ENCODE results near the gene PTPN9.
"Not testable (repeated sequence)": the region's sequence is repeated elsewhere in the genome, so short reads cannot be mapped to it uniquely, and the experiment has no call there.

Gene PTPN9

DNA sequence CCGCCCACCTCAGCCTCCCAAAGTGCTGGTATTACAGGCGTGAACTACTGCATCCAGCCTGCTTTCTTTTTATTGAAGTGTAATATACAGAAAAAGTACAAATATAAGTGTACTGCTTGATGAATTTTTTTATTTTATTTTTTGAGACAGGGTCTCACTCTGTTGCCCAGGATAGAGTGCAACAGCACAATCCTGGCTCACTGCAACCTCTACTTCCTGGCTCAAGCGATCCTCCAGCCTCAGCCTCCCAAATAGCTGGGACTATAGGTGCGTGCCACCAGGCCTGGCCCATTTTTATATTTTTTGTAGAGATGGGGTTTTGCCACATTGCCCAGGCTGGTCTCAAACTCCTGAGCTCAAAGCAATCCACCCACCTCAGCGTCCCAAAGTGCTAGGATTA lies 3.8 kb upstream of the PTPN9 start:
- not testable (repeated sequence) for DNase-seq (ENCODE audit: low read depth in 2 of 2)

DNA sequence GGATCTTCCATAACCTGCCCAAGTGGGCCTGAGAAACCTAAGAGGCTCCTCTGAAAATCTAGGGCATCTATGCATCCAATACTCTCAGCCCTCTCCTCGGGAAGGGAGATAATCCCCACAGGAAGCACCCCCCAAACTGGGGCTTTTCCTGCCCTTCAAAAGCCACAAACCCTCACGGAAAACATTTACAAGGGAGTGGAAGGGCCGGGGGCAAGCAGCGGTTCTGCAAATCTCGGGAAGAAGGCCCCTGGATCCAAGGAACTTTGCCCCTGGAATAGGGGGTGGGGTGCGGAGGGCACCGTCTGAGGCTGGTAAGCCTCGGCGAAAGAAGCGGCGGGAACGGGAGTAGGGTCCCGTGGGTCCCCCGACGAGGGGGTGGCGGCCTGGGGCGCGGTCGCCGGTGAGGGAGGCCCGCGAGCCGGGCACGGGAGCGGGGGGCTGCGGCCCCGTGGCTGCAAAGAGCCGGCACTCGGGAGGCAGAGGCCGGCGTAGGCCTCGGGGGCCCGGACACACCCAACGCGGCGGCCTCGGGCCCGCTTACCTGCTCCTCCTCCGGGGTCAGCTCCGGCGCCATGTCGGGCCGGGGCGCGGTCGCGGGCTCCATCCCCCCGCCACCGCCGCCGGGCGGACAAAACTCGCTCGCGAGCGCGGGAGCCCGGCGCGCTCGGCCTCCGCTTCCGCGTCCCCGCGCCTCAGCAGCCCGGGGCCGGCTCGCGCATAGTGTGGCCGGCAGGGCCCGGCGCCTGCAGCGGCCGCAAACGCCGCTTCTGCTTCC lies 755 bp downstream of the PTPN9 start:
- DNase-seq (ENCODE audit: low read depth in 2 of 2): no peak

DNA sequence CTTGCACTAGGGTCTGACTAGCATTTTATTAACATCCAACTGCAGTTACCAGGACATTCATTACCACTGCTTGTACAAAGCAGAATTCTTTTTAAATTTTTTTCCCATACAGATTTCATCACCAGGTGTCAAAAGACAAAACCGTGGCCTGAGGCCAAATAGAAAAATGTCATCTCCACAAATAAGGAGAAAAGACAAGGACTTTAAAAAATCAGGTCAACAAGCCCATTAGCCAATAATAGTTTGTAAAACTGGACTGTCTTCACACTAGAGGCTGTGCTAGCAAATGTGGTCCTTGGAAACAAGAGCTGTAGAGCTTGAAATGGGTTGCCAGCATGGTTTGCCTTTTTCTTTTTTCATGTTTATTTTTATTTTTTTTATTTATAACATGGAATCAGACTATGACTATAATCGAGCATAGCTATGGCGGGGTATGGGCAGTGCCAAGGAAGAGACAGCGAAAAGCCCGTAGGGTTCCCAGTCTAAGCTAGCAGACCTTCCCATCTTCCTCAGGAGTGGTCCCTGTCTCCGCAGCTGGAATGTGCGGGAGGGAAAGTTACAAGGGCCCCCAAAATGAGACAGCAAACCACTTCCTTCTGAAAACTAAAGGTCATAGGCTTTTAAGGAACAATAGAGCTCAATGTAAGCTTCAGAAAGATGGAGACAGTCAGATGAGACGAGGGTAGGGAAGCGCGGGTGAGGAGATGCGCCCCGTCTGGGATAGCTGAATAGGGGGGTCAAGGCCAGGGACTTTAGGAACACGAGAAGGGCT lies 1.5 kb downstream of the PTPN9 start:
- DNase-seq (ENCODE audit: low read depth in 2 of 2): no peak

- DNase-seq (ENCODE audit: low read depth in 2 of 2): no peak
These were observed 5.3 kb downstream of the PTPN9 start for GRCh38 chr15:75573648-75574384.

DNA sequence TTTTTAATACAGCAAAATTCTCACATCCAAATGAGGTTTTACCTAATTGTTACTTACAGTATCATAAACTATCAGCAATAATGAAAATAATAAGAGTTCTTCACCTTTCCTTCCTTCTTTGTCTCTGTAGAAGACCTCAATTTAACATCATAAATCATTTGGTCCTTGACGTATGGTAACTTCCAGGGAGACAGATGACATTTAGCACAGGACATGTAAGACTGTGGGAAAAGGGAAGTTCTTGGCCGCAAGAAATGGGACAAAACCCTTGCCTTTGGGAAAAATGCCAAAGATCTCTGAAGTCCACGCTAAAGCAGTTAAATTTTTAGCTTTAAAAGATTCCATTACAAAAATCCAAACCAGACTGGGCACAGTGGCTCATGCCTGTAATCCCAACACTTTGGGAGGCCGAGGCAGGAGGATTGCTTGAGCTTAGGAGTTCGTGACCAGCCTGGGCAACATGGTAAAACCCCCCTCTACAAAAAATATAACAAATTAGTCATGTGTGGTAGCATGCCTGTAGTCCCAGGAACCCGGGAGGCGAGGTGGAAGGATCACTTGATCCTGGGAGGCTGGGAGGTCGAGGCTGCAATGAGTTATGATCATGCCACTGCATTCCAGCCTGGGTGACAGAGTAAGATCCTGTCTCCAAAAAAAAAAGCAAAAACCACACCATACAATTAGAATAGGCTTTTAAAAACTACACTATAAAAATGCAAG lies 8.8 kb downstream of the PTPN9 start:
- DNase-seq (ENCODE audit: low read depth in 2 of 2): no peak

DNA sequence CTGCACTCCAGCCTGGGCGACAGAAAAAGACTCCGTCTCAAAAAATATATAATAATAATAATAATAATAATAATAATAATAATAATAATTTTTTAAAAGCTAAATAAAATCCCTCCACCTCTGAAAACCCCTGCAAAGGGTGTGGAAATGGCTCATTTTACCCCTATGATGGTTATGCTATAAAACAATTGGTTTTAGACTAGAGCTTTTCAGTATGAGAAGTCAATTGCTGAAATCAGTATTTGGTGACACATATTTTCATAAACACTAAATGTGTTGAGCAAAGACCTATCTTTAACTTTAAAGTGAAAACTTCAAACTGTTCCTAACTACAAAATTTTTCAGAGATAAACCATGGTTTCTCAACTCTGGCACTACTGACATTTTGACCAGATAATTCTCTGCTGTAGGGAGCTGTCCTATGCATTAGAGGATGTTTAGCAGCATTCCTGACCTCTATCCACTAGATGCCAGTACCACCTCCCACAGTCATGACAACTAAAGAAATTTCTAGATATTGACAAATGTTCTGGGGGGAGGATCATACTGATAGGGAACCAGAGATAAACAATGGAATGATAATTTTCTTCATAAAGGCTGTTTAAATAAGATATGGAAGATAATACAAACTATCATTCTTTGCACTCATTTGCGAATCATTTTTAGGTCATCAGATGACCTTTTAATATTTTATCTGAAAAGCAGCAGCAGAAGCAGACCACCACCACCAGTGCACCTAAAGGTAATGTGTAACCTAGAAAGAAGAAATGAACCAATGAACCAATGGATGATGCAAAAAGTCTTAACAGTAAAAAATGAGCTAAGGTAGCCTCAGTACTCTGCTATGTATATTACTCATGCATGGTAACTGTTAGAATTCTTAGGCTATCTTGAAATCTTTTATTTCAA lies 13.8 kb downstream of the PTPN9 start:
- DNase-seq (ENCODE audit: low read depth in 2 of 2): no peak

GRCh38 chr15:75561888-75562287 lies 17.2 kb downstream of the PTPN9 start:
- no peak for DNase-seq (ENCODE audit: low read depth in 2 of 2)

DNA sequence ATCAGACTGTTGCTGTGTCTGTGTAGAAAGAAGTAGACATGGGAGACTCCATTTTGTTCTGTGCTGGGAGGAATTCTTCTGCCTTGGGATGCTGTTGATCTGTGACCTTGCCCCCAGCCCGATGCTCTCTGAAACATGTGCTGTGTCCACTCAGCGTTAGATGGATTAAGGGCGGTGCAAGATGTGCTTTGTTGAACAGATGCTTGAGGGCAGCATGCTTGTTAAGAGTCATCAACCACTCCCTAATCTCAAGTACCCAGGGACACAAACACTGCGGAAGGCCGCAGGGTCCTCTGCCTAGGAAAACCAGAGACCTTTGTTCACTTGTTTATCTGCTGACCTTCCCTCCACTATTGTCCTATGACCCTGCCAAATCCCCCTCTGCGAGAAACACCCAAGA lies 19.8 kb downstream of the PTPN9 start:
- DNase-seq (ENCODE audit: low read depth in 2 of 2): not testable (repeated sequence)

- DNase-seq (ENCODE audit: low read depth in 2 of 2): not testable (repeated sequence)
These were observed 20.2 kb downstream of the PTPN9 start for GRCh38 chr15:75558955-75559354.

- DNase-seq (ENCODE audit: low read depth in 2 of 2): no peak
These were observed 24.4 kb downstream of the PTPN9 start for GRCh38 chr15:75554717-75555116.

DNA sequence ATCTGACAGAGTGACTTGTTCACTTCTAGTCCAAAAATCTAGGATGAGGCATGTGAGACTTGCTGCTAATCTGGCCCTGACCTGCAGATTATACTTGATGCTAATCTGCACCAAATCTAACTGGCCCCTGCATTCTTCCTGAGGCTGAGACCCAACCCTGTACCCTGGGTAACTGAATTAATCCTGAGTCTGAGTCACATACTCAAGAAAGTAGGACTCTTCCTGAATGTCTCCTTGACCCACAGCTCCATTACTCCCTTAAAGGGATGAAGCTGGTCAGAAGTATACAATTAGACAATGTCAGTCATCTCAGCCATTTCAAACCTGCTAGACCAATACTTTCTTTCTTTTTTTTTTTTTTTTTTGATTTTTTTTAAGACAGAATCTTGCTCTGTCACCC lies 25.5 kb downstream of the PTPN9 start:
- DNase-seq (ENCODE audit: low read depth in 2 of 2): no peak

- DNase-seq (ENCODE audit: low read depth in 2 of 2): no peak
These were observed 28.0 kb downstream of the PTPN9 start for GRCh38 chr15:75551091-75551490.

DNA sequence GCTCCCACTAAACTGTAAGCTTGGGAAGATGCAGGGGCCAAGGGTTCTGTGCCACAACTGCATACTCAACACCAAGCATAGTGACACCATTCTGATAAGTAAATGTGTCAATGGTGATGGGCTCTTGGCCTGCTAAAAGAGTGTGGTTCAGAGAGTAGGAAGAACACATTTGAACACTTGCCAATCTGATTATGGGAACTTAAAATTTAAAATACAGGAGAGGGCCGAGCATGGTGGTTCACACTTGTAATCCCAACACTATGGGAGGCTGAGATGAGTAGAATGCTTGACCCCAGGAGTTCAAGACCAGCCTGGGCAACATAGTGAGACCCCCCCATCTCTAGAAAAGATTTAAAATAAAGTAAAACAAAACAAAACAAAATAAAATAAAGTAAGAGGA lies 34.1 kb downstream of the PTPN9 start:
- DNase-seq (ENCODE audit: low read depth in 2 of 2): no peak

DNA sequence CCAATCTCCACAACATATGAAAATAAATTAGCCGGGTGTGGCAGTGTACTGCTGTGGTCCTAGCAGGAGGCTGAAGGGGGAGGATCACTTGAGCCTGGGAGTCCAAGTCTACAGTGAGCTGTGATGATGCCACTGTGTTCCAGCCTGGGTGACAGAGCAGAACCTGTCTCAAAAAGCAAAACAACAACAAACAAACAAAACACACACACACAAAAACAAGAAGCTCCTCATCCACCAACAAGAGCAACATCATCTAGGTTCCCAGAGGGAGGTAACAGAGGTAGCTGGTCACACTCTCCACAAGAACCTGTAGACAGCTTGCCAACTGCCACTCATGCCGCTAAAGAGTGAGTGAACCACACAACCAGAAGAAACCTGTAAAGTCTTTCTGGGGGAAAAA lies 34.8 kb downstream of the PTPN9 start:
- DNase-seq (ENCODE audit: low read depth in 2 of 2): no peak

GRCh38 chr15:75542949-75543545 lies 36.1 kb downstream of the PTPN9 start:
- not testable (repeated sequence) for DNase-seq (ENCODE audit: low read depth in 2 of 2)

GRCh38 chr15:75542386-75542797 lies 36.7 kb downstream of the PTPN9 start:
- no peak for DNase-seq (ENCODE audit: low read depth in 2 of 2)

DNA sequence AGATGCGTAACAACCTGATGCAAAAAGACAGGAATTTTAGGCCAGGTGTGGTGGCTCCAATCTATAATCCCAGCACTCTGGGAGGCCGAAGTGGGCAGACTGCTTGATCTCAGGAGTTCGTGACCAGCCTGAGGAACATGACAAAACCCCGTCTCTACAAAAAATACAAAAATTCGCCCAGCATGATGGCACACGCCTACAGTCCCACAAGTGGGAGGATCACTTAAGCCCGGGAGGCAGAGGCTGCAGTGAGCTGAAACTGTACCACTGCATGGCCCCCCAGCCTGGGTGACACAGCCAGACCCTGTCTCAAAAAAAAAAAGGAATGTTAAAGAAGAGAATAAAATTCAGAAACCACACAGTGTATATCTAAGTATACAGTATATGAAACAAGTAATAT lies 40.7 kb downstream of the PTPN9 start:
- DNase-seq (ENCODE audit: low read depth in 2 of 2): no peak

DNA sequence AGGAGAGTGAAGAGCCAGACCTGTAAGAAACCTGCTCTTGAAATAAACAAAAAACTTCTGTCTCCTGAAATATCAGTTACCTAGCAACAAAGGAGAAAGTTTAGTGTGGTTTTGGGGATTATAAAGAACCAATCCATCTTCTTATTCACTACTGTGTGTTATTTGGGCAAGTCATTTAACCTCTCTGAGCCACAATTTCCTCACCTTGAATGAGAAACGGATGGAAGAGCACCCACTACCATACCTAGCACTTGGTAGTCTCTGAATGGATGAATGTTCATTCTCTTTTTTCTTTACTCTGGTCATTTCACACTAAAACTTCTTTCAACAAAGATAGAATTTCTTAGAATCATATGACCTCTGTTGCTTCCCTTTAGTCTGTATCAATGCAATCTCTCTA lies 45.2 kb downstream of the PTPN9 start:
- no peak for DNase-seq (ENCODE audit: low read depth in 2 of 2)

GRCh38 chr15:75532413-75533250 lies 46.5 kb downstream of the PTPN9 start:
- DNase-seq (ENCODE audit: low read depth in 2 of 2): no peak

All from stimulated activated CD4-positive, alpha-beta T cell treated with anti-CD3 and anti-CD28 coated beads, Interleukin-12 subunit alpha, Interleukin-12 subunit beta, amount 100 ng/mL, for 24 hours (primary cell).